HepG2 (cell line): ENCODE data around the gene LIMA1. TPM values are rescaled to one million over a fixed set of nuclear protein-coding genes. Genes with fewer than 3 reads are reported as not detected.
A peak's percentile ranks its signal among the peaks of the same experiment; 100 is the strongest.

Experiments
- ATAC-seq: fragments of 200-7000 bp; cut with Tn5 transposase; 3 replicates; pipeline ENCODE4 v1.9.1; 2020; ENCODE audit warnings: mild to moderate bottlenecking, moderate library complexity
- BruUV-seq: library from RNA; stranded (reverse); fragments of 400-500 nt; replicated peaks from 2 replicates; lab custom pipeline; 2021; lab: Mats Ljungman, UMichigan
- CTCF ChIA-PET: fragments of 300-600 bp; formaldehyde crosslinking; extraction: SDS; loops from one replicate; lab custom pipeline; 2021; ENCODE audit warnings: low total read pairs, inconsistent platforms, low intra/inter-chr PET ratio; lab: Yijun Ruan, JAX
- POLR2A ChIA-PET: fragments of 350-600 bp; sonication (Branson Sonifier 250); formaldehyde crosslinking; loops from one replicate; lab custom pipeline; 2020; ENCODE audit warnings: antibody characterized with exemption, inconsistent platforms; lab: Yijun Ruan, JAX
- DNase-seq: peaks from one replicate; pipeline ENCODE4 v3.0.0-alpha.2; 2015; ENCODE audit warnings: low spot score
- FAIRE-seq: peaks from 3 replicates; lab custom pipeline; 2011; peaks lifted over from hg19 to GRCh38; lab: Jason Lieb, UNC
- H2AFZ ChIP-seq: one replicate; pipeline ENCODE4 v1.6.1; 2011; ENCODE audit warnings: low read length, inconsistent platforms
- H3K27ac ChIP-seq: fragments of 300-600 bp; 3 replicates; pipeline ENCODE4 v1.8.0; 2011; ENCODE audit warnings: mixed run types, mild to moderate bottlenecking, mixed read lengths, low read length, inconsistent platforms; ENCODE audit not compliant: insufficient read depth; ENCODE audit errors: extremely low read length
- H3K27me3 ChIP-seq, 2 experiments: fragments of 200-600 bp in 1 of 2; 2 replicates in 1 of 2; 3 replicates in 1 of 2; pipeline versions ENCODE4 v1.6.0 to v1.8.0; 2011; ENCODE audit warnings: low read length in 2 of 2, mild to moderate bottlenecking in 2 of 2, moderate library complexity in 2 of 2, inconsistent platforms in 1 of 2; ENCODE audit not compliant: insufficient read depth in 2 of 2, control insufficient read depth in 1 of 2
- H3K36me3 ChIP-seq, 2 experiments: fragments of 200-600 bp in 1 of 2; replicated peaks in 1 of 2; 2 replicates in 1 of 2; 3 replicates in 1 of 2; pipeline versions ENCODE4 v1.5.1 to v1.8.0; 2011; ENCODE audit warnings: low read length in 2 of 2, inconsistent platforms in 1 of 2; ENCODE audit not compliant: insufficient read depth in 2 of 2, control insufficient read depth in 1 of 2
- H3K4me1 ChIP-seq: 2 replicates; pipeline ENCODE4 v1.5.1; 2012; ENCODE audit warnings: low read length, inconsistent platforms; ENCODE audit not compliant: insufficient read depth
- H3K4me2 ChIP-seq: 2 replicates; pipeline ENCODE4 v1.6.0; 2011; ENCODE audit warnings: low read depth, low read length, inconsistent platforms
- H3K4me3 ChIP-seq, 3 experiments: fragments of 200-600 bp in 1 of 3; sonication (generic), shearing (Covaris generic) in 1 of 3; replicated peaks in 1 of 3; 2 replicates each; pipeline ENCODE4 v1.5.1; 2011 to 2016; ENCODE audit warnings: low read length in 3 of 3, inconsistent platforms in 2 of 3, low read depth in 2 of 3, mild to moderate bottlenecking in 2 of 3, control low read depth in 1 of 3, mixed read lengths in 1 of 3; ENCODE audit not compliant: insufficient read depth in 1 of 3
- H3K79me2 ChIP-seq: one replicate; pipeline ENCODE4 v1.6.1; 2011; ENCODE audit warnings: low read length, inconsistent platforms; ENCODE audit not compliant: insufficient read depth
- H3K9ac ChIP-seq: 2 replicates; pipeline ENCODE4 v1.6.0; 2011; ENCODE audit warnings: mild to moderate bottlenecking, low read depth, low read length, inconsistent platforms; ENCODE audit not compliant: insufficient read depth
- H3K9me3 ChIP-seq: 2 replicates; pipeline ENCODE4 v1.5.1; 2012; ENCODE audit warnings: mild to moderate bottlenecking, low read length
- H4K20me1 ChIP-seq: 2 replicates; pipeline ENCODE4 v1.6.0; 2011; ENCODE audit warnings: inconsistent platforms, mild to moderate bottlenecking, low read length, moderate library complexity; ENCODE audit not compliant: insufficient read depth
- CTCF ChIP-seq: sonication (generic); formaldehyde crosslinking; IDR thresholded peaks from 2 replicates; pipeline ENCODE4 v1.5.0; 2020; ENCODE audit warnings: mild to moderate bottlenecking, missing genetic modification reagents, moderate library complexity
- RAD21 ChIP-seq: fragments of 450-650 bp; formaldehyde crosslinking; IDR thresholded peaks from 2 replicates; pipeline ENCODE4 v1.5.0; 2020; ENCODE audit warnings: mild to moderate bottlenecking
- SMC3 ChIP-seq: IDR thresholded peaks from 2 replicates; pipeline ENCODE4 v1.6.1; 2011; ENCODE audit warnings: low read length, improper control_type of control experiment
- STAG1 ChIP-seq: sonication (generic); formaldehyde crosslinking; IDR thresholded peaks from 2 replicates; pipeline ENCODE4 v1.4.0; 2020; ENCODE audit warnings: missing genetic modification reagents
- ZNF777 ChIP-seq: sonication (generic); formaldehyde crosslinking; IDR thresholded peaks from 2 replicates; pipeline ENCODE4 v1.4.0; 2020; ENCODE audit warnings: missing genetic modification reagents
- WGBS: methylation state at CpG from one replicate; pipeline ENCODE4 v1.1.6; 2017; ENCODE audit warnings: low lambda C conversion rate; 5-methylcytosine and 5-hydroxymethylcytosine counted together
- in situ Hi-C: cut with HindIII; loops from 2 replicates; pipeline ENCODE4 v1.10.0; 2017; ENCODE audit warnings: low pct_unique_long_range_greater_than_20kb; ENCODE audit not compliant: extremely low pct_ligation_motif_present
- intact Hi-C: fragments of 100-400 bp; cut with micrococcal nuclease; formaldehyde crosslinking; loops from one replicate; pipeline ENCODE4 v1.10.0; 2022; ENCODE audit not compliant: unreplicated experiment
- polyA plus RNA-seq, 8 experiments: library from polyadenylated mRNA; depleted of rRNA in 3 of 8; stranded (reverse) in 7 of 8; unstranded in 1 of 8; fragments of >200 nt; fragmentation: Illumina TruSeq in 4 of 8; extraction: Trizol in 4 of 8; gene quantifications; 2 replicates each; pipeline versions ENCODE4 v1.2.1 to v1.2.3, GENCODE V29; 2011 to 2016; ENCODE audit warnings: low read depth in 4 of 8, missing spikeins in 1 of 8, mixed read lengths in 1 of 8; ENCODE audit not compliant: insufficient read depth in 1 of 8
- total RNA-seq, 5 experiments: library from RNA; depleted of rRNA; stranded (reverse); fragments of >200 nt; fragmentation: Illumina TruSeq; extraction: Trizol; gene quantifications; 2 replicates each; pipeline ENCODE4 v1.2.3, GENCODE V29; 2016; ENCODE audit warnings: low read depth in 1 of 5
- TF ChIP-seq, protein P1 (sequence below): sonication (generic); formaldehyde crosslinking; IDR thresholded peaks from 2 replicates; pipeline ENCODE4 v1.8.1; 2023; ENCODE audit warnings: mild to moderate bottlenecking, missing genetic modification reagents, borderline replicate concordance

The LIMA1 gene
- total and polyA plus RNA-seq, 2 of the 13 experiments (the other 11 are each of a cell fraction or from before 2014, with no cell fraction given), result 13.0 to 19.8 TPM

GRCh38 chr12:50174971-50175715 lies 108.2 kb downstream of the LIMA1 start:
- DNase-seq (peak; percentile 62), FAIRE-seq (peak; percentile 53), ATAC-seq (no peak)
- Histone ChIP-seq H4K20me1 (no peaks in the 10 kb centered on the region), H3K36me3 (peaks cover 5 to 12% of the 10 kb centered on the region in 2 experiments; a peak in 4 of 5 replicates), H3K79me2 (no peaks in the 10 kb centered on the region), H3K9ac (no peak overlapping the region), H2AFZ (no peak overlapping the region), H3K9me3 (no peaks in the 10 kb centered on the region), H3K4me3 (no peak overlapping the region), H3K4me2 (no peak overlapping the region), H3K27ac (no peak overlapping the region), H3K27me3 (no peaks in the 10 kb centered on the region), H3K4me1 (peaks cover 6% of the 10 kb centered on the region)
- WGBS, result 69% methylated on average over 16 of the region's 16 CpGs
- BruUV-seq, result no TSS peak
- in situ Hi-C loops, result loop anchor here (5.0 kb wide), 2 partner anchors 48 to 103 kb away; no protein-coding TSS in a partner anchor
- ChIA-PET CTCF (interaction anchor here (1.4 to 2.9 kb wide), 4 partner anchors 42 to 140 kb away, joined by 4 to 31 read pairs (median 16); partner anchors contain the start of gene COX14), POLR2A (interaction anchor here (1.0 to 1.4 kb wide), 2 partner anchors 90 to 108 kb away, joined by 3 to 4 read pairs; partner anchors contain the start of genes LIMA1 and SMARCD1)
- intact Hi-C loops, result loop anchor here (1.0 kb wide), 1 partner anchor 100 kb away; no protein-coding TSS in a partner anchor
- TF ChIP-seq SMC3 (peak; percentile 78), RAD21 (CRISPR knock-in tag) (peak; percentile 62; the same call in 1 of the 2 replicates), STAG1 (CRISPR knock-in tag) (peak; percentile 76), CTCF (CRISPR knock-in tag) (peak; percentile 71), ZNF777 (no peak)
- TF ChIP-seq, protein P1, sequence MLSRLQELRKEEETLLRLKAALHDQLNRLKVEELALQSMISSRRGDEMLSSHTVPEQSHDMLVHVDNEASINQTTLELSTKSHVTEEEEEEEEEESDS (CRISPR knock-in tag), result no peak
